RWPE2 (cell line): ENCODE data around the gene DNAH14.
"Not testable (repeated sequence)": the region's sequence is repeated elsewhere in the genome, so short reads cannot be mapped to it uniquely, and the experiment has no call there.

Source experiments
- ATAC-seq: fragments of 200-7000 bp; cut with Tn5 transposase; 3 replicates; pipeline ENCODE4 v1.9.1; 2021; ENCODE audit warnings: low read depth
- DNase-seq: peaks from one replicate; pipeline ENCODE4 v3.0.0-alpha.2; 2020; ENCODE audit warnings: low spot score
- H3K27ac ChIP-seq: fragments of 450-650 bp; 2 replicates; pipeline ENCODE4 v1.5.1; 2017; ENCODE audit warnings: mild to moderate bottlenecking; ENCODE audit not compliant: poor library complexity, severe bottlenecking
- H3K27me3 ChIP-seq: fragments of 250-450 bp; sonication (Bioruptor Pico); 2 replicates; pipeline ENCODE4 v1.5.1; 2021; ENCODE audit warnings: mild to moderate bottlenecking, moderate library complexity; ENCODE audit not compliant: insufficient read depth, poor library complexity, severe bottlenecking
- H3K36me3 ChIP-seq: fragments of 250-450 bp; sonication (Bioruptor Pico); 2 replicates; pipeline ENCODE4 v1.5.1; 2020; ENCODE audit warnings: low read depth, mild to moderate bottlenecking, moderate library complexity
- H3K4me1 ChIP-seq: fragments of 250-450 bp; sonication (Bioruptor Pico); 2 replicates; pipeline ENCODE4 v1.5.1; 2021; ENCODE audit warnings: mild to moderate bottlenecking, moderate library complexity; ENCODE audit not compliant: insufficient read depth, poor library complexity, severe bottlenecking
- H3K4me3 ChIP-seq: fragments of 250-450 bp; sonication (Bioruptor Pico); 2 replicates; pipeline ENCODE4 v1.5.1; 2021; ENCODE audit warnings: mild to moderate bottlenecking, moderate library complexity; ENCODE audit not compliant: severe bottlenecking
- H3K9me3 ChIP-seq: fragments of 250-450 bp; sonication (Bioruptor Pico); 2 replicates; pipeline ENCODE4 v1.5.1; 2021; ENCODE audit warnings: mild to moderate bottlenecking, moderate library complexity; ENCODE audit not compliant: severe bottlenecking
- TF ChIP-seq, protein P1 (sequence below): fragments of 450-650 bp; IDR thresholded peaks from one replicate; pipeline ENCODE4 v1.5.1; 2017; ENCODE audit warnings: mild to moderate bottlenecking, moderate library complexity; ENCODE audit not compliant: poor library complexity, severe bottlenecking

Gene DNAH14

DNA sequence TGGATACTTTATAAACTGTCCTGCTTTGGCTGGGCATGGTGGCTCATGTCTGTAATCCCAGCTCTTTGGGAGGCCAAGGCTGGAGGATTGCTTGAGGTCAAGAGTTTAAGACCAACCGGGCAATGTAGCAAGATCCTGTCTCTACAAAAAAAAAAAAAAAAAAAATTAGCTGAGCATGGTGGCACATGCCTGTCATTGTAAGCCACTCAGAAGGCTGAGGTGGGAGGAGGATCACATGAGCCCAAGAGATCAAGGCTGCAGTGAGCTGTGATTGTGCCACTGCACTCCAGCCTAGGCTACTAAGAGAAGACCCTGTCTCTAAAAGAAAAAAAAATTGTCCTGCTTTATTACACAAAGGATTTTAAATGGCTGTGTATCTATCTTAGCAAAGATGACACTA lies 403.2 kb downstream of the DNAH14 start:
- no peak for ATAC-seq
- Histone ChIP-seq H3K36me3 (no peaks in the 10 kb centered on the region), H3K4me1 (no peaks in the 10 kb centered on the region), H3K4me3 (no peak overlapping the region), H3K9me3 (no peaks in the 10 kb centered on the region), H3K27ac (no peak overlapping the region), H3K27me3 (no peaks in the 10 kb centered on the region)
- TF ChIP-seq, protein P1, sequence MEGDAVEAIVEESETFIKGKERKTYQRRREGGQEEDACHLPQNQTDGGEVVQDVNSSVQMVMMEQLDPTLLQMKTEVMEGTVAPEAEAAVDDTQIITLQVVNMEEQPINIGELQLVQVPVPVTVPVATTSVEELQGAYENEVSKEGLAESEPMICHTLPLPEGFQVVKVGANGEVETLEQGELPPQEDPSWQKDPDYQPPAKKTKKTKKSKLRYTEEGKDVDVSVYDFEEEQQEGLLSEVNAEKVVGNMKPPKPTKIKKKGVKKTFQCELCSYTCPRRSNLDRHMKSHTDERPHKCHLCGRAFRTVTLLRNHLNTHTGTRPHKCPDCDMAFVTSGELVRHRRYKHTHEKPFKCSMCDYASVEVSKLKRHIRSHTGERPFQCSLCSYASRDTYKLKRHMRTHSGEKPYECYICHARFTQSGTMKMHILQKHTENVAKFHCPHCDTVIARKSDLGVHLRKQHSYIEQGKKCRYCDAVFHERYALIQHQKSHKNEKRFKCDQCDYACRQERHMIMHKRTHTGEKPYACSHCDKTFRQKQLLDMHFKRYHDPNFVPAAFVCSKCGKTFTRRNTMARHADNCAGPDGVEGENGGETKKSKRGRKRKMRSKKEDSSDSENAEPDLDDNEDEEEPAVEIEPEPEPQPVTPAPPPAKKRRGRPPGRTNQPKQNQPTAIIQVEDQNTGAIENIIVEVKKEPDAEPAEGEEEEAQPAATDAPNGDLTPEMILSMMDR: no peak
- DNase-seq: no peak

DNA sequence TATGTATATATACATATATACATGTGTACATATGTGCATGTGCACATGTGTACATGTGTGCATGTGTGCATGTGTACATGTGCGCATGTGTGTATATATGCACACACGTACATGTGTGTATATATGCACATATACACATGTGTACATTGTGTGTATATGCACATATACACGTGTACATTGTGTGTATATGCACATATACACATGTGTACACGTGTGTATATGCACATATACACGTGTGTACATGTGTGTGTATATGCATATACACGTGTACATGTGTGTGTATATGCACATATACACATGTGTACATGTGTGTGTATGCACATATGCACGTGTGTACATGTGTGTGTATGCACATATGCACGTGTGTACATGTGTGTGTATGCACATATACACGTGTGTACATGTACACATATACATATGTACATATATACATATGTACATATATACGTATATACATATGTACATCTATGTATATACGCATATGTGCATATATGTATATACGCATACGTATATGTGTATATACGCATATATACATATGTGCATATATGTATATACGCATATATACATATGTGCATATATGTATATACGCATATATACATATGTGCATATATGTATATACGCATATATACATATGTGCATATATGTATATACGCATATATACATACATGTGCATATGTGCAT lies 405.8 kb downstream of the DNAH14 start:
- H3K27me3 ChIP-seq, DNase-seq, H3K36me3 ChIP-seq, ATAC-seq, H3K4me1 ChIP-seq, H3K4me3 ChIP-seq, H3K9me3 ChIP-seq, H3K27ac ChIP-seq: not testable (repeated sequence)

DNA sequence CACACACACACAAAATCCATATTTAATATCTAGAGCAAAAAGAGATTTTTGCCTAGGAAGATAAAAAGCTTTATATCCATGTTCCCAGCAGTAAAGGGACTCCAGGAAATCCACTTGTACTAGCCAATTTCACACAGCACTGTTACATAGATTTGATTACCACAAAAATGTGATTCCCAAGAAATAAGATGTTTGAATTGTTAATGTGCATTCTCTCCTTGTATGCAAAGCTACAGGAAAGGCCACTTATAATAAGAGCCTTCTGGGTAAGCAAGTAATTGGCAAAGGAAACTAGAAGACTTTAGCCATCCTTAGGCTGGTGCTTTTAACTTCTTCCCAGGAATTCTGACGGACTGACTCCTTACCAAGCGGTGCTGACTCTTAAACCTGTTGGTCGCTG lies 409.1 kb downstream of the DNAH14 start:
- Histone ChIP-seq H3K9me3 (no peaks in the 10 kb centered on the region), H3K4me1 (no peaks in the 10 kb centered on the region), H3K4me3 (no peak overlapping the region), H3K36me3 (no peaks in the 10 kb centered on the region), H3K27ac (no peak overlapping the region), H3K27me3 (no peaks in the 10 kb centered on the region)
- DNase-seq (no peak), ATAC-seq (no peak)
- TF ChIP-seq, protein P1: no peak

DNA sequence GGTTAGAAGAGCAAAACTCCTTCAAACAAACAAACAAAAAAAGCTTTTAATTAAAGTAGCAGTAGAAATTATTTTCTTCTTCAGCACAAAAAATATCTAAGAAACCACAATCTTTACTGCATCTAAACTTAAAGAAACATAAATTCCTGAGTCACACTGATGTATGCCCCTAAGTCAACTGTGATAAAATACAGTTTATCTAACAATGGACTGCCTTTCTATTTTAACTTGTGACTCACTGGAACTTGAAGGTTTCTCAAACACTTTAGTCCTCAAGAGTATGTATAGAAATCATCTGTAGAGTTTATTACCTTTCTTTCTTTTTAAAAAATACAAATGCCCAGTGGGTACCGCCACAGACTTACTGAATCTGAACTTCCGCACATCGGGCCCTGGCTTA lies 412.2 kb downstream of the DNAH14 start:
- H3K27ac ChIP-seq: no peak overlapping the region
- H3K27me3 ChIP-seq: no peaks in the 10 kb centered on the region
- DNase-seq (no peak), ATAC-seq (no peak)
- H3K4me3 ChIP-seq: no peak overlapping the region
- no peaks in the 10 kb centered on the region for H3K9me3 ChIP-seq
- TF ChIP-seq, protein P1: no peak
- H3K4me1 ChIP-seq: no peaks in the 10 kb centered on the region
- no peaks in the 10 kb centered on the region for H3K36me3 ChIP-seq

DNA sequence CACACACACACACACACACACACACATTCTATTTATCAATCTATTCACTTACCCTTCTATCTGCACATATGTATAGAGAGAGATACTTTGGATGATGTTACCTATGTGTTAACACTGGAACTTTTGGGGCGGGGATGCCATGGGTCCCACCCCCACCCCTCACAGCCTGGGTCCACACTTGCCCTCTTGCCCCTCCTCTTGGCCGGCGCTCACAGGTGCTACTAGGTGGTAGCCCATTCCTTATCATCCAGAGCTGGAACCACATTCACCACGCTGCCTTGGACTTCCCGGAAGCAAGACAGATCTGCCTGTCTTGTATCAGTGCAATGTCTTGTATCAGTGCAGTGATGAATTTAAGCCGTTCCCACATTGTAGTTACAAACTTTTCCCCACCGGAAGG lies 413.2 kb downstream of the DNAH14 start:
- ATAC-seq (no peak), DNase-seq (no peak)
- no peaks in the 10 kb centered on the region for H3K27me3 ChIP-seq
- TF ChIP-seq, protein P1: no peak
- H3K36me3 ChIP-seq: no peaks in the 10 kb centered on the region
- no peak overlapping the region for H3K27ac ChIP-seq
- H3K9me3 ChIP-seq: no peaks in the 10 kb centered on the region
- H3K4me1 ChIP-seq: no peaks in the 10 kb centered on the region
- no peak overlapping the region for H3K4me3 ChIP-seq
